HCT116 (cell line): Measurements from ENCODE around the gene SMAD7. TPM values are rescaled to one million over a fixed set of nuclear protein-coding genes. Genes with fewer than 3 reads are reported as not detected.

Source experiments
- ATAC-seq: fragments of 200-7000 bp; cut with Tn5 transposase; 2 replicates; pipeline ENCODE4 v1.9.1; 2020; ENCODE audit warnings: mild to moderate bottlenecking, moderate library complexity
- BruUV-seq: library from RNA; stranded (reverse); fragments of 400-500 nt; replicated peaks from 2 replicates; lab custom pipeline; 2021; lab: Mats Ljungman, UMichigan
- CTCF ChIA-PET: fragments of 300-600 bp; sonication (Branson Sonifier 250); formaldehyde crosslinking; loops from one replicate; lab custom pipeline; 2021; ENCODE audit warnings: antibody characterized with exemption; lab: Charles Lee
- POLR2A ChIA-PET: fragments of 300-600, 350-600 bp; sonication (Branson Sonifier 250); formaldehyde crosslinking; loops from one replicate; lab custom pipeline; 2021; ENCODE audit warnings: antibody characterized with exemption; lab: Charles Lee
- RAD21 ChIA-PET, 2 experiments: fragments of 300-600 bp; sonication (Branson Sonifier 250); formaldehyde crosslinking; loops; one replicate each; lab custom pipeline; 2023; ENCODE audit warnings: low total read pairs in 2 of 2; ENCODE audit not compliant: uncharacterized antibody in 2 of 2, unreplicated experiment in 2 of 2, low non-redundant PET in 1 of 2; lab: Charles Lee
- DNase-seq: peaks from one replicate; pipeline ENCODE4 v3.0.0-alpha.2; 2010; ENCODE audit warnings: low read depth, low spot score
- H2AFZ ChIP-seq: fragments of 200-600 bp; shearing (Covaris generic), sonication (generic); 2 replicates; pipeline ENCODE4 v1.6.1; 2017; ENCODE audit warnings: low read depth, mixed run types, mixed read lengths, antibody characterized with exemption, low read length; ENCODE audit not compliant: poor library complexity, severe bottlenecking
- H3K27ac ChIP-seq: 2 replicates; pipeline ENCODE4 v1.5.1; 2012; ENCODE audit warnings: low read depth, low read length
- H3K27me3 ChIP-seq: fragments of 200-600 bp; sonication (generic); 2 replicates; pipeline ENCODE4 v1.6.1; 2016; ENCODE audit warnings: mixed run types, low read length, mixed read lengths; ENCODE audit not compliant: insufficient read depth
- H3K36me3 ChIP-seq, 2 experiments: fragments of 200-500 bp in 1 of 2; fragments of 200-600 bp in 1 of 2; sonication (Bioruptor generic) in 1 of 2; sonication (generic) in 1 of 2; 2 replicates each; pipeline versions ENCODE4 v1.5.1 to v1.6.1; 2014 to 2016; ENCODE audit warnings: low read length in 2 of 2, inconsistent platforms in 1 of 2, mixed read lengths in 1 of 2, mixed run types in 1 of 2; ENCODE audit not compliant: insufficient read depth in 2 of 2, control insufficient read depth in 1 of 2
- H3K4me1 ChIP-seq, 2 experiments: fragments of 200-600 bp in 1 of 2; sonication (generic) in 1 of 2; 2 replicates each; pipeline versions ENCODE4 v1.5.1 to v1.6.1; 2012 to 2017; ENCODE audit warnings: low read length in 2 of 2, inconsistent platforms in 1 of 2, mild to moderate bottlenecking in 1 of 2, mixed read lengths in 1 of 2, mixed run types in 1 of 2, moderate library complexity in 1 of 2; ENCODE audit not compliant: insufficient read depth in 2 of 2, control insufficient read depth in 1 of 2
- H3K4me2 ChIP-seq: fragments of 200-600 bp; sonication (generic); 2 replicates; pipeline ENCODE4 v1.6.1; 2017; ENCODE audit warnings: mixed run types, low read length, mixed read lengths
- H3K4me3 ChIP-seq, 2 experiments: fragments of 200-600 bp in 1 of 2; sonication (generic) in 1 of 2; replicated peaks in 1 of 2; 2 replicates each; pipeline ENCODE4 v1.5.1; 2011 to 2016; ENCODE audit warnings: low read length in 2 of 2, control low read depth in 1 of 2, low read depth in 1 of 2, mild to moderate bottlenecking in 1 of 2, mixed read lengths in 1 of 2, mixed run types in 1 of 2
- H3K79me2 ChIP-seq: fragments of 200-600 bp; sonication (generic); 2 replicates; pipeline ENCODE4 v1.6.1; 2017; ENCODE audit warnings: mild to moderate bottlenecking, mixed run types, low read length, moderate library complexity, mixed read lengths; ENCODE audit not compliant: insufficient read depth
- H3K9ac ChIP-seq: fragments of 200-600 bp; sonication (generic); 2 replicates; pipeline ENCODE4 v1.6.1; 2016; ENCODE audit warnings: low read length, mixed read lengths
- H3K9me2 ChIP-seq: fragments of 200-600 bp; sonication (generic), shearing (Covaris generic); 2 replicates; pipeline ENCODE4 v1.6.1; 2017; ENCODE audit warnings: mixed run types, mild to moderate bottlenecking, moderate library complexity; ENCODE audit not compliant: insufficient read depth
- H3K9me3 ChIP-seq, 2 experiments: fragments of 200-500 bp in 1 of 2; fragments of 200-600 bp in 1 of 2; sonication (Bioruptor generic) in 1 of 2; sonication (generic) in 1 of 2; 2 replicates each; pipeline ENCODE4 v1.6.1; 2014 to 2017; ENCODE audit warnings: low read length in 2 of 2, mixed read lengths in 2 of 2, inconsistent platforms in 1 of 2, low read depth in 1 of 2, mild to moderate bottlenecking in 1 of 2, mixed run types in 1 of 2, moderate library complexity in 1 of 2; ENCODE audit not compliant: control insufficient read depth in 1 of 2, insufficient read depth in 1 of 2
- H4K20me1 ChIP-seq: fragments of 200-600 bp; sonication (generic), shearing (Covaris generic); 2 replicates; pipeline ENCODE4 v1.6.1; 2017; ENCODE audit warnings: mixed run types, mild to moderate bottlenecking, moderate library complexity; ENCODE audit not compliant: insufficient read depth
- CBX3 ChIP-seq: IDR thresholded peaks from 2 replicates; pipeline ENCODE4 v1.6.1; 2012; ENCODE audit warnings: low read depth
- CEBPB ChIP-seq: IDR thresholded peaks from 2 replicates; pipeline ENCODE4 v1.6.1; 2012; ENCODE audit warnings: low read depth
- EZH2 ChIP-seq: fragments of 200-600 bp; sonication (generic); IDR thresholded peaks from 2 replicates; pipeline ENCODE4 v1.6.1; 2017; ENCODE audit warnings: antibody characterized with exemption, mixed run types
- FOSL1 ChIP-seq: IDR thresholded peaks from 2 replicates; pipeline ENCODE4 v1.6.1; 2012; ENCODE audit warnings: low read depth
- RAD21 ChIP-seq: IDR thresholded peaks from 2 replicates; pipeline ENCODE4 v1.6.1; 2012; ENCODE audit warnings: low read depth, mild to moderate bottlenecking
- TCF7L2 ChIP-seq: IDR thresholded peaks from 2 replicates; pipeline ENCODE4 v1.7.0; 2011; ENCODE audit warnings: borderline replicate concordance, inconsistent platforms; ENCODE audit not compliant: insufficient read depth, insufficient read length; ENCODE audit errors: extremely low read depth
- ZNF274 ChIP-seq: fragments of 200-500 bp; sonication (Bioruptor generic); IDR thresholded peaks from 2 replicates; pipeline ENCODE4 v1.6.1; 2014; ENCODE audit warnings: mild to moderate bottlenecking, low read depth, low read length, inconsistent platforms
- intact Hi-C: fragments of 100-400 bp; cut with micrococcal nuclease; formaldehyde crosslinking; loops from 2 replicates; pipeline ENCODE4 v1.10.0; 2022
- total RNA-seq: library from RNA; stranded (reverse); gene quantifications from one replicate; pipeline ENCODE4 v1.2.1, GENCODE V29; 2021; ENCODE audit not compliant: unreplicated experiment
- TF ChIP-seq, protein P1 (sequence below), 3 experiments: fragments of 200-600 bp in 1 of 3; sonication (generic) in 1 of 3; IDR thresholded peaks in 2 of 3; conservative IDR thresholded peaks in 1 of 3; 2 replicates each; pipeline ENCODE4 v1.5.1; 2012 to 2017; ENCODE audit warnings: low read depth in 2 of 3, low read length in 2 of 3, antibody characterized with exemption in 1 of 3, borderline replicate concordance in 1 of 3, control low read depth in 1 of 3, mild to moderate bottlenecking in 1 of 3, mixed read lengths in 1 of 3, mixed run types in 1 of 3, moderate library complexity in 1 of 3; ENCODE audit not compliant: insufficient read depth in 1 of 3
- TF ChIP-seq, protein P2 (sequence below): IDR thresholded peaks from 2 replicates; pipeline ENCODE4 v1.6.1; 2012
- TF ChIP-seq, protein P3 (sequence below): IDR thresholded peaks from 2 replicates; pipeline ENCODE4 v1.6.1; 2011; ENCODE audit warnings: mild to moderate bottlenecking, low read length, moderate library complexity; ENCODE audit not compliant: insufficient replicate concordance; ENCODE audit errors: extremely low read depth

Gene SMAD7
- total RNA-seq, 1 experiment from 2014 or later, result 7.2 TPM

DNA sequence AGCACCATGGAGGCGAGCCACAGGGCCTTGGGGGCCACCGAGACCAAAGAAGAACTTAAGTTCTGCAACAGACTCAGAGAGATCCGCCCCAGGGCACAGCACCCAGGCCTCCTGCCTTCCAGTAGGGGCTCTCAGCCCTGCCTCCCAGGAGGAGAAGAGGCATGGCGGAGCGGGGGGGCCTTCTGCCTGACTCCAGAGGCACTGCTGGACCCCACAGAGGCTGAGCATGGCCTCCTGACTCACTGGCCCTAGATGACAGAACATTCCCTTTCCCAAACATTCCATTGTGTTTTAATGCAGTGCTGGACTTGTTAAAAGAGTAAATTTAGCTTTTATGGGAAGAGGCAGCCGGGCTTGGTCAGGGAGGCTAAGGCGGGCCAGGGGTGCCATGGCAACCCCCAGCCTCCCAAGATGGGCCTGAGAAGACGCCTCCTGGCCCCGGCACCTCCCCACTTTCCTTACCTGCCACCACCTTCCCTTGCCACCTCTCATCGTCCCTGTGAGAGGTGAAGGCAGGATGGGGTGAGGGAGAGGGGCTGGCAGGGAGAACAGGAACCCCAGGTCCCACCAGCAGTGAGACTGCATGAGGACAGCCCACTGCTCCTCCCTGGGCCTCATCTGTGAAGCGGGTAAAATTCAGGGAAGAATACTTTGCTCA, 65.4 kb downstream of the SMAD7 start:
- Histone ChIP-seq H3K9ac (no peak overlapping the region), H4K20me1 (no peaks in the 10 kb centered on the region)
- TF ChIP-seq EZH2 (no peak), FOSL1 (no peak), CEBPB (no peak), ZNF274 (no peak)
- TF ChIP-seq, all 23 proteins: peak for 0
- Histone ChIP-seq H3K79me2 (no peaks in the 10 kb centered on the region), H3K9me3 (no peaks in the 10 kb centered on the region), H3K9me2 (no peaks in the 10 kb centered on the region), H3K4me3 (no peak overlapping the region), H3K27ac (no peak overlapping the region), H2AFZ (no peak overlapping the region), H3K4me1 (no peaks in the 10 kb centered on the region), H3K4me2 (no peak overlapping the region), H3K36me3 (no peaks in the 10 kb centered on the region), H3K27me3 (no peaks in the 10 kb centered on the region; the same call in 1 of the 2 replicates)
- intact Hi-C loops, result no loop called here
- ChIA-PET RAD21 (no interaction called here), POLR2A (no interaction called here), CTCF (no interaction called here)
- no TSS peak for BruUV-seq
- ATAC-seq, result no peak
- no peak for DNase-seq

DNA sequence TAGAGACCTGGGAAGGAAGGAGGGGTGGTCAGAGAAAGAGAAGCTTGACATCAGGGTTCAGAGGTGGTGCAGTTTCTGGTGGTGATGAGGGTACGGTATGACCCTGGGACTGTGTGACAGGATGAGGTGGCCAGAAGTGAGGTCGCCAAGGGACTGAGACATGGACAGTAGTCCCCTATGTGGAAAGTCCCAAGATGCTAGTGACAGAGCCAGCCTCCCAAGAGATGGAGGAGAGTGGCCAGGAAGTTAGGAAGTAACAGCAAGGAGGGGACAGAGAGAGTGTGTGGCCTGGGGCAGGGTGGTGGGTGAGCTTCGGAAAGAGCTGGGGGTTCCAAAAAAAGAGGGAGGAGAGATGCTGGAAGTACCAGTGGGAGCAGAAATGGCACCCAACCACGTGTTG, 66.0 kb downstream of the SMAD7 start:
- CTCF ChIA-PET, result no interaction called here
- no peak overlapping the region for H2AFZ ChIP-seq
- H3K9me3 ChIP-seq, result no peaks in the 10 kb centered on the region
- H4K20me1 ChIP-seq, result no peaks in the 10 kb centered on the region
- H3K27me3 ChIP-seq, result no peaks in the 10 kb centered on the region; the same call in 1 of the 2 replicates
- no peak for DNase-seq
- intact Hi-C loops, result no loop called here
- no TSS peak for BruUV-seq
- H3K4me3 ChIP-seq, result no peak overlapping the region
- H3K79me2 ChIP-seq, result no peaks in the 10 kb centered on the region
- POLR2A ChIA-PET, result no interaction called here
- no peaks in the 10 kb centered on the region for H3K4me1 ChIP-seq
- TF ChIP-seq TCF7L2 (no peak), CBX3 (no peak), CEBPB (no peak), ZNF274 (no peak), RAD21 (no peak)
- TF ChIP-seq, protein P1, sequence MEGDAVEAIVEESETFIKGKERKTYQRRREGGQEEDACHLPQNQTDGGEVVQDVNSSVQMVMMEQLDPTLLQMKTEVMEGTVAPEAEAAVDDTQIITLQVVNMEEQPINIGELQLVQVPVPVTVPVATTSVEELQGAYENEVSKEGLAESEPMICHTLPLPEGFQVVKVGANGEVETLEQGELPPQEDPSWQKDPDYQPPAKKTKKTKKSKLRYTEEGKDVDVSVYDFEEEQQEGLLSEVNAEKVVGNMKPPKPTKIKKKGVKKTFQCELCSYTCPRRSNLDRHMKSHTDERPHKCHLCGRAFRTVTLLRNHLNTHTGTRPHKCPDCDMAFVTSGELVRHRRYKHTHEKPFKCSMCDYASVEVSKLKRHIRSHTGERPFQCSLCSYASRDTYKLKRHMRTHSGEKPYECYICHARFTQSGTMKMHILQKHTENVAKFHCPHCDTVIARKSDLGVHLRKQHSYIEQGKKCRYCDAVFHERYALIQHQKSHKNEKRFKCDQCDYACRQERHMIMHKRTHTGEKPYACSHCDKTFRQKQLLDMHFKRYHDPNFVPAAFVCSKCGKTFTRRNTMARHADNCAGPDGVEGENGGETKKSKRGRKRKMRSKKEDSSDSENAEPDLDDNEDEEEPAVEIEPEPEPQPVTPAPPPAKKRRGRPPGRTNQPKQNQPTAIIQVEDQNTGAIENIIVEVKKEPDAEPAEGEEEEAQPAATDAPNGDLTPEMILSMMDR (IDR thresholded peaks at IDR 0.05 in 2 of 3, conservative IDR thresholded peaks at IDR 0.05 in 1 of 3; ENCODE audit: borderline replicate concordance in 1 of 3, insufficient read depth in 1 of 3, low read depth in 2 of 3, low read length in 2 of 3), result no peak
- TF ChIP-seq, protein P2, sequence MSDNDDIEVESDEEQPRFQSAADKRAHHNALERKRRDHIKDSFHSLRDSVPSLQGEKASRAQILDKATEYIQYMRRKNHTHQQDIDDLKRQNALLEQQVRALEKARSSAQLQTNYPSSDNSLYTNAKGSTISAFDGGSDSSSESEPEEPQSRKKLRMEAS, result no peak
- TF ChIP-seq, protein P3, sequence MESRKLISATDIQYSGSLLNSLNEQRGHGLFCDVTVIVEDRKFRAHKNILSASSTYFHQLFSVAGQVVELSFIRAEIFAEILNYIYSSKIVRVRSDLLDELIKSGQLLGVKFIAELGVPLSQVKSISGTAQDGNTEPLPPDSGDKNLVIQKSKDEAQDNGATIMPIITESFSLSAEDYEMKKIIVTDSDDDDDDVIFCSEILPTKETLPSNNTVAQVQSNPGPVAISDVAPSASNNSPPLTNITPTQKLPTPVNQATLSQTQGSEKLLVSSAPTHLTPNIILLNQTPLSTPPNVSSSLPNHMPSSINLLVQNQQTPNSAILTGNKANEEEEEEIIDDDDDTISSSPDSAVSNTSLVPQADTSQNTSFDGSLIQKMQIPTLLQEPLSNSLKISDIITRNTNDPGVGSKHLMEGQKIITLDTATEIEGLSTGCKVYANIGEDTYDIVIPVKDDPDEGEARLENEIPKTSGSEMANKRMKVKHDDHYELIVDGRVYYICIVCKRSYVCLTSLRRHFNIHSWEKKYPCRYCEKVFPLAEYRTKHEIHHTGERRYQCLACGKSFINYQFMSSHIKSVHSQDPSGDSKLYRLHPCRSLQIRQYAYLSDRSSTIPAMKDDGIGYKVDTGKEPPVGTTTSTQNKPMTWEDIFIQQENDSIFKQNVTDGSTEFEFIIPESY, result no peak
- RAD21 ChIA-PET, result no interaction called here
- no peaks in the 10 kb centered on the region for H3K36me3 ChIP-seq
- H3K4me2 ChIP-seq, result no peak overlapping the region
- no peak for ATAC-seq
- no peaks in the 10 kb centered on the region for H3K9me2 ChIP-seq
- H3K9ac ChIP-seq, result no peak overlapping the region
- H3K27ac ChIP-seq, result no peak overlapping the region
